ENCODE results near the gene IL13RA1.

IL13RA1 gene

GRCh38 chrX:118755633-118756032, 28.2 kb downstream of the IL13RA1 start:
- H3K9me3 ChIP-seq (ENCODE audit: control insufficient read depth, insufficient read depth, low read depth, low read length) = no peaks in the 10 kb centered on the region
- no peak overlapping the region for H3K4me3 ChIP-seq (ENCODE audit: low read depth, low read length)
- 0 out of 2 replicates have a peak, but pooled peaks cover 3% of the 10 kb centered on the region for H3K36me3 ChIP-seq (ENCODE audit: control insufficient read depth, insufficient read depth, low read length)
- no peak overlapping the region for H3K27ac ChIP-seq (ENCODE audit: low read depth, low read length)
- H3K9ac ChIP-seq (ENCODE audit: low read length) = no peak overlapping the region
- no peaks in the 10 kb centered on the region; the same call in 1 of the 2 replicates for H3K27me3 ChIP-seq (ENCODE audit: control insufficient read depth, insufficient read depth, low read length)
- no peaks in the 10 kb centered on the region for H3K4me1 ChIP-seq (ENCODE audit: control insufficient read depth, insufficient read depth, low read length)

GRCh38 chrX:118756101-118756500, 28.7 kb downstream of the IL13RA1 start:
- Histone ChIP-seq H3K4me3 (ENCODE audit: low read depth, low read length) (no peak overlapping the region), H3K27ac (ENCODE audit: low read depth, low read length) (no peak overlapping the region), H3K36me3 (ENCODE audit: control insufficient read depth, insufficient read depth, low read length) (0 out of 2 replicates have a peak, but pooled peaks cover 3% of the 10 kb centered on the region), H3K9ac (ENCODE audit: low read length) (no peak overlapping the region), H3K4me1 (ENCODE audit: control insufficient read depth, insufficient read depth, low read length) (no peaks in the 10 kb centered on the region), H3K27me3 (ENCODE audit: control insufficient read depth, insufficient read depth, low read length) (no peaks in the 10 kb centered on the region; the same call in 1 of the 2 replicates), H3K9me3 (ENCODE audit: control insufficient read depth, insufficient read depth, low read depth, low read length) (no peaks in the 10 kb centered on the region)

GRCh38 chrX:118758511-118758910, 31.1 kb downstream of the IL13RA1 start:
- H3K27ac ChIP-seq (ENCODE audit: low read depth, low read length) = no peak overlapping the region
- 0 out of 2 replicates have a peak, but pooled peaks cover 3% of the 10 kb centered on the region for H3K36me3 ChIP-seq (ENCODE audit: control insufficient read depth, insufficient read depth, low read length)
- no peaks in the 10 kb centered on the region for H3K4me1 ChIP-seq (ENCODE audit: control insufficient read depth, insufficient read depth, low read length)
- no peaks in the 10 kb centered on the region for H3K9me3 ChIP-seq (ENCODE audit: control insufficient read depth, insufficient read depth, low read depth, low read length)
- H3K27me3 ChIP-seq (ENCODE audit: control insufficient read depth, insufficient read depth, low read length) = no peaks in the 10 kb centered on the region; the same call in 1 of the 2 replicates
- H3K9ac ChIP-seq (ENCODE audit: low read length) = no peak overlapping the region
- H3K4me3 ChIP-seq (ENCODE audit: low read depth, low read length) = no peak overlapping the region

GRCh38 chrX:118760025-118760424, 32.6 kb downstream of the IL13RA1 start:
- no peak overlapping the region for H3K9ac ChIP-seq (ENCODE audit: low read length)
- H3K36me3 ChIP-seq (ENCODE audit: control insufficient read depth, insufficient read depth, low read length) = 0 out of 2 replicates have a peak, but pooled peaks cover 3% of the 10 kb centered on the region
- H3K27ac ChIP-seq (ENCODE audit: low read depth, low read length) = no peak overlapping the region
- no peak overlapping the region for H3K4me3 ChIP-seq (ENCODE audit: low read depth, low read length)
- H3K4me1 ChIP-seq (ENCODE audit: control insufficient read depth, insufficient read depth, low read length) = peaks cover 6% of the 10 kb centered on the region
- no peaks in the 10 kb centered on the region for H3K9me3 ChIP-seq (ENCODE audit: control insufficient read depth, insufficient read depth, low read depth, low read length)
- no peaks in the 10 kb centered on the region; the same call in 1 of the 2 replicates for H3K27me3 ChIP-seq (ENCODE audit: control insufficient read depth, insufficient read depth, low read length)

GRCh38 chrX:118761939-118762707, 34.7 kb downstream of the IL13RA1 start:
- Histone ChIP-seq H3K36me3 (ENCODE audit: control insufficient read depth, insufficient read depth, low read length) (0 out of 2 replicates have a peak, but pooled peaks cover 3% of the 10 kb centered on the region), H3K27ac (ENCODE audit: low read depth, low read length) (no peak overlapping the region), H3K4me3 (ENCODE audit: low read depth, low read length) (no peak overlapping the region), H3K9me3 (ENCODE audit: control insufficient read depth, insufficient read depth, low read depth, low read length) (no peaks in the 10 kb centered on the region), H3K27me3 (ENCODE audit: control insufficient read depth, insufficient read depth, low read length) (no peaks in the 10 kb centered on the region; the same call in 1 of the 2 replicates), H3K4me1 (ENCODE audit: control insufficient read depth, insufficient read depth, low read length) (peaks cover 6% of the 10 kb centered on the region), H3K9ac (ENCODE audit: low read length) (no peak overlapping the region)

GRCh38 chrX:118763489-118763888, 36.1 kb downstream of the IL13RA1 start:
- H3K4me1 ChIP-seq (ENCODE audit: control insufficient read depth, insufficient read depth, low read length) = peaks cover 6% of the 10 kb centered on the region
- no peak overlapping the region for H3K4me3 ChIP-seq (ENCODE audit: low read depth, low read length)
- H3K27ac ChIP-seq (ENCODE audit: low read depth, low read length) = no peak overlapping the region
- H3K9ac ChIP-seq (ENCODE audit: low read length) = no peak overlapping the region
- H3K9me3 ChIP-seq (ENCODE audit: control insufficient read depth, insufficient read depth, low read depth, low read length) = no peaks in the 10 kb centered on the region
- 0 out of 2 replicates have a peak, but pooled peaks cover 2% of the 10 kb centered on the region for H3K36me3 ChIP-seq (ENCODE audit: control insufficient read depth, insufficient read depth, low read length)
- H3K27me3 ChIP-seq (ENCODE audit: control insufficient read depth, insufficient read depth, low read length) = no peaks in the 10 kb centered on the region; the same call in 1 of the 2 replicates

GRCh38 chrX:118764122-118764521, 36.7 kb downstream of the IL13RA1 start:
- no peaks in the 10 kb centered on the region; the same call in 1 of the 2 replicates for H3K27me3 ChIP-seq (ENCODE audit: control insufficient read depth, insufficient read depth, low read length)
- peaks cover 6% of the 10 kb centered on the region for H3K4me1 ChIP-seq (ENCODE audit: control insufficient read depth, insufficient read depth, low read length)
- H3K36me3 ChIP-seq (ENCODE audit: control insufficient read depth, insufficient read depth, low read length) = no peaks in the 10 kb centered on the region
- H3K9me3 ChIP-seq (ENCODE audit: control insufficient read depth, insufficient read depth, low read depth, low read length) = no peaks in the 10 kb centered on the region
- no peak overlapping the region for H3K27ac ChIP-seq (ENCODE audit: low read depth, low read length)
- H3K4me3 ChIP-seq (ENCODE audit: low read depth, low read length) = no peak overlapping the region
- H3K9ac ChIP-seq (ENCODE audit: low read length) = no peak overlapping the region

- no peaks in the 10 kb centered on the region; the same call in 1 of the 2 replicates for H3K9me3 ChIP-seq (ENCODE audit: control insufficient read depth, insufficient read depth, low read depth, low read length)
- no peak overlapping the region for H3K9ac ChIP-seq (ENCODE audit: low read length)
- H3K4me3 ChIP-seq (ENCODE audit: low read depth, low read length) = no peak overlapping the region
These were observed 42.8 kb downstream of the IL13RA1 start for GRCh38 chrX:118770133-118770760.

GRCh38 chrX:118772051-118772450, 44.6 kb downstream of the IL13RA1 start:
- Histone ChIP-seq H3K27ac (ENCODE audit: low read depth, low read length) (no peak overlapping the region), H3K27me3 (ENCODE audit: control insufficient read depth, insufficient read depth, low read length) (no peaks in the 10 kb centered on the region), H3K9me3 (ENCODE audit: control insufficient read depth, insufficient read depth, low read depth, low read length) (no peaks in the 10 kb centered on the region; the same call in 1 of the 2 replicates), H3K9ac (ENCODE audit: low read length) (no peak overlapping the region), H3K4me3 (ENCODE audit: low read depth, low read length) (no peak overlapping the region), H3K36me3 (ENCODE audit: control insufficient read depth, insufficient read depth, low read length) (no peaks in the 10 kb centered on the region), H3K4me1 (ENCODE audit: control insufficient read depth, insufficient read depth, low read length) (no peaks in the 10 kb centered on the region)

More at GRCh38 chrX:118770133-118770760, 42.8 kb downstream of the IL13RA1 start:
- Histone ChIP-seq H3K27ac (ENCODE audit: low read depth, low read length) (no peak overlapping the region), H3K27me3 (ENCODE audit: control insufficient read depth, insufficient read depth, low read length) (no peaks in the 10 kb centered on the region), H3K36me3 (ENCODE audit: control insufficient read depth, insufficient read depth, low read length) (no peaks in the 10 kb centered on the region), H3K4me1 (ENCODE audit: control insufficient read depth, insufficient read depth, low read length) (no peaks in the 10 kb centered on the region)

GRCh38 chrX:118773782-118774181, 46.4 kb downstream of the IL13RA1 start:
- no peak overlapping the region for H3K4me3 ChIP-seq (ENCODE audit: low read depth, low read length)
- no peak overlapping the region for H3K27ac ChIP-seq (ENCODE audit: low read depth, low read length)
- no peak overlapping the region for H3K9ac ChIP-seq (ENCODE audit: low read length)
- H3K36me3 ChIP-seq (ENCODE audit: control insufficient read depth, insufficient read depth, low read length) = no peaks in the 10 kb centered on the region
- no peaks in the 10 kb centered on the region for H3K4me1 ChIP-seq (ENCODE audit: control insufficient read depth, insufficient read depth, low read length)
- no peaks in the 10 kb centered on the region for H3K27me3 ChIP-seq (ENCODE audit: control insufficient read depth, insufficient read depth, low read length)
- H3K9me3 ChIP-seq (ENCODE audit: control insufficient read depth, insufficient read depth, low read depth, low read length) = no peaks in the 10 kb centered on the region; the same call in 1 of the 2 replicates

GRCh38 chrX:118779581-118779980, 52.2 kb downstream of the IL13RA1 start:
- Histone ChIP-seq H3K27ac (ENCODE audit: low read depth, low read length) (no peak overlapping the region), H3K9me3 (ENCODE audit: control insufficient read depth, insufficient read depth, low read depth, low read length) (no peaks in the 10 kb centered on the region), H3K9ac (ENCODE audit: low read length) (no peak overlapping the region), H3K4me1 (ENCODE audit: control insufficient read depth, insufficient read depth, low read length) (no peaks in the 10 kb centered on the region), H3K27me3 (ENCODE audit: control insufficient read depth, insufficient read depth, low read length) (no peaks in the 10 kb centered on the region), H3K4me3 (ENCODE audit: low read depth, low read length) (no peak overlapping the region), H3K36me3 (ENCODE audit: control insufficient read depth, insufficient read depth, low read length) (no peaks in the 10 kb centered on the region)
